CD4-positive, alpha-beta T cell treated with Interleukin-1 beta for 1 hour (primary cell): Measurements from ENCODE around the gene PLA2R1.

Source experiments
- DNase-seq, 2 donors: peaks; one replicate each; pipeline ENCODE4 v3.0.0-alpha.2; 2020 to 2022

The PLA2R1 gene

GRCh38 chr2:159891917-159892730 is 170.3 kb downstream of the PLA2R1 start:
- DNase-seq = no peak

- DNase-seq = no peak
Observed at GRCh38 chr2:159891267-159891588, 171.2 kb downstream of the PLA2R1 start.

- DNase-seq = peak in 1 of 2 donors; percentile 43
Observed at GRCh38 chr2:159890551-159891266, 171.7 kb downstream of the PLA2R1 start.

GRCh38 chr2:159882130-159882745 is 180.2 kb downstream of the PLA2R1 start:
- DNase-seq = no peak
